Activated T-cell treated with anti-CD3 and anti-CD28 coated beads for 24 hours (primary cell): ENCODE measurements around the gene TMC3.

Experiments used
- DNase-seq: peaks from one replicate; pipeline ENCODE4 v3.0.0-alpha.2; 2020; ENCODE audit warnings: low read depth

TMC3 gene

GRCh38 chr15:81297603-81298575 lies 76.1 kb downstream of the TMC3 start:
- DNase-seq, result no peak

GRCh38 chr15:81297147-81297572 lies 76.9 kb downstream of the TMC3 start:
- DNase-seq, result no peak

- peak; percentile 66 for DNase-seq
Measured at GRCh38 chr15:81296673-81297072, 77.3 kb downstream of the TMC3 start.

GRCh38 chr15:81296186-81296585 lies 77.8 kb downstream of the TMC3 start:
- no peak for DNase-seq

- DNase-seq, result no peak
Measured at GRCh38 chr15:81295486-81296121, 78.4 kb downstream of the TMC3 start.

- DNase-seq, result no peak
Measured at GRCh38 chr15:81294516-81294880, 79.5 kb downstream of the TMC3 start.

- DNase-seq, result peak; percentile 77
Measured at GRCh38 chr15:81293728-81294515, 80.1 kb downstream of the TMC3 start.

- DNase-seq, result peak; percentile 44
Measured at GRCh38 chr15:81292523-81293001, 81.5 kb downstream of the TMC3 start.

- no peak for DNase-seq
Measured at GRCh38 chr15:81291916-81292522, 82.0 kb downstream of the TMC3 start.

GRCh38 chr15:81289910-81290309 lies 84.1 kb downstream of the TMC3 start:
- DNase-seq, result no peak

- DNase-seq, result no peak
Measured at GRCh38 chr15:81288616-81289015, 85.4 kb downstream of the TMC3 start.

GRCh38 chr15:81288040-81288439 lies 86.0 kb downstream of the TMC3 start:
- no peak for DNase-seq

- no peak for DNase-seq
Measured at GRCh38 chr15:81286621-81287121, 87.3 kb downstream of the TMC3 start.

- no peak for DNase-seq
Measured at GRCh38 chr15:81285461-81285860, 88.6 kb downstream of the TMC3 start.

GRCh38 chr15:81284256-81285031 lies 89.6 kb downstream of the TMC3 start:
- no peak for DNase-seq

- no peak for DNase-seq
Measured at GRCh38 chr15:81282911-81283310, 91.1 kb downstream of the TMC3 start.

- DNase-seq, result no peak
Measured at GRCh38 chr15:81282606-81282895, 91.5 kb downstream of the TMC3 start.

GRCh38 chr15:81281766-81282605 lies 92.0 kb downstream of the TMC3 start:
- DNase-seq, result no peak

GRCh38 chr15:81281456-81281735 lies 92.6 kb downstream of the TMC3 start:
- no peak for DNase-seq
